HT1080 (cell line): Measurements from ENCODE around the gene NDUFA8. TPM values are rescaled to one million over a fixed set of nuclear protein-coding genes. Genes with fewer than 3 reads are reported as not detected.

Source experiments
- DNase-seq: peaks from one replicate; pipeline ENCODE4 v3.0.0-alpha.2; 2015; ENCODE audit warnings: low read depth
- polyA plus RNA-seq, 2 experiments: library from polyadenylated mRNA; depleted of rRNA; stranded (reverse); fragments of >200 nt; gene quantifications; 2 replicates each; pipeline ENCODE4 v1.2.3, GENCODE V29; 2015
- total RNA-seq: library from RNA; depleted of rRNA; stranded (reverse); fragments of >200 nt; shearing (Covaris generic); gene quantifications from 2 replicates; pipeline ENCODE4 v1.2.3, GENCODE V29; 2014; rRNA removed

Gene NDUFA8
- 60.8 and 76.1 TPM in 2 replicates for total RNA-seq
- polyA plus RNA-seq (2015; cell fraction: cytosol; rRNA removed): 93.4 and 101 TPM in 2 replicates
- 39.9 and 42.3 TPM in 2 replicates for polyA plus RNA-seq (2015; cell fraction: nucleus; rRNA removed)

- peak; percentile 93 for DNase-seq
These were observed at the start of gene NDUFA8, which contains the start of gene MORN5 for GRCh38 chr9:122159026-122159924. Gene NDUFA8 (minus strand): TSS chr9:122159779. CDS start chr9:122159677, 102 bp downstream. Gene MORN5 (plus strand): TSS chr9:122159908. CDS start chr9:122159973, 65 bp downstream.

GRCh38 chr9:122207096-122207495 is 47.5 kb upstream of the NDUFA8 start:
- no peak for DNase-seq

- DNase-seq: peak; percentile 43
These were observed 46.8 kb upstream of the NDUFA8 start for GRCh38 chr9:122206118-122207046.

GRCh38 chr9:122205176-122205575 is 45.6 kb upstream of the NDUFA8 start:
- no peak for DNase-seq

GRCh38 chr9:122204491-122204890 is 44.9 kb upstream of the NDUFA8 start:
- no peak for DNase-seq

GRCh38 chr9:122204055-122204454 is 44.5 kb upstream of the NDUFA8 start:
- DNase-seq: no peak

- DNase-seq: no peak
These were observed 42.5 kb upstream of the NDUFA8 start for GRCh38 chr9:122202111-122202510.

GRCh38 chr9:122201641-122202040 is 42.1 kb upstream of the NDUFA8 start:
- peak; percentile 67 for DNase-seq

GRCh38 chr9:122200960-122201595 is 41.5 kb upstream of the NDUFA8 start:
- peak; percentile 87 for DNase-seq

- no peak for DNase-seq
These were observed 38.3 kb upstream of the NDUFA8 start for GRCh38 chr9:122197882-122198281.

- no peak for DNase-seq
These were observed 37.8 kb upstream of the NDUFA8 start for GRCh38 chr9:122197426-122197825.

GRCh38 chr9:122195875-122196274 is 36.3 kb upstream of the NDUFA8 start:
- no peak for DNase-seq

- no peak for DNase-seq
These were observed 34.1 kb upstream of the NDUFA8 start for GRCh38 chr9:122193651-122194050.

GRCh38 chr9:122192914-122193525 is 33.4 kb upstream of the NDUFA8 start:
- no peak for DNase-seq

- no peak for DNase-seq
These were observed 32.8 kb upstream of the NDUFA8 start for GRCh38 chr9:122192261-122192875.

GRCh38 chr9:122191584-122191983 is 32.0 kb upstream of the NDUFA8 start:
- no peak for DNase-seq

- DNase-seq: peak; percentile 87
These were observed 31.2 kb upstream of the NDUFA8 start for GRCh38 chr9:122190597-122191381.

GRCh38 chr9:122188369-122188768 is 28.8 kb upstream of the NDUFA8 start:
- DNase-seq: no peak

- DNase-seq: no peak
These were observed 27.3 kb upstream of the NDUFA8 start for GRCh38 chr9:122186777-122187470.
